H1 (cell line): ENCODE measurements around the gene TMPRSS9. TPM values are rescaled to one million over a fixed set of nuclear protein-coding genes. Genes with fewer than 3 reads are reported as not detected.

Experiments
- CTBP2 ChIP-seq: IDR thresholded peaks from 2 replicates; pipeline ENCODE4 v1.7.0; 2011; ENCODE audit warnings: borderline replicate concordance, mild to moderate bottlenecking, moderate library complexity, mixed read lengths, low read length; ENCODE audit not compliant: insufficient read depth, insufficient read length
- polyA plus RNA-seq, 7 experiments: library from polyadenylated mRNA; depleted of rRNA in 3 of 7; stranded (reverse) in 5 of 7; unstranded in 2 of 7; fragments of >200 nt in 5 of 7; fragments of 200-250 nt in 2 of 7; gene quantifications; 1 replicate in 5 of 7; 2 replicates in 1 of 7; 4 replicates in 1 of 7; pipeline versions ENCODE4 v1.2.1 to v1.2.3, GENCODE V29; 2011 to 2013; ENCODE audit warnings: missing spikeins in 2 of 7, mixed read lengths in 2 of 7
- total RNA-seq: library from RNA; stranded (reverse); fragmentation: NEBNext Ultra II Directional; extraction: Animal tissue kit (Norgen Biotek cat#: 25700); gene quantifications from 2 replicates; pipeline ENCODE4 v1.2.1, GENCODE V29; 2021
- TF ChIP-seq, protein P1 (sequence below): fragments of 300-600 bp; sonication (generic); IDR thresholded peaks from 2 replicates; pipeline ENCODE4 v1.7.1; 2012; ENCODE audit warnings: low read length, moderate library complexity, mild to moderate bottlenecking, inconsistent platforms; ENCODE audit not compliant: insufficient replicate concordance

The TMPRSS9 gene
- total and polyA plus RNA-seq, 2 of the 8 experiments (the other 6 are each of a cell fraction or from before 2014, with no cell fraction given) = 0.15 to 0.19 TPM

DNA sequence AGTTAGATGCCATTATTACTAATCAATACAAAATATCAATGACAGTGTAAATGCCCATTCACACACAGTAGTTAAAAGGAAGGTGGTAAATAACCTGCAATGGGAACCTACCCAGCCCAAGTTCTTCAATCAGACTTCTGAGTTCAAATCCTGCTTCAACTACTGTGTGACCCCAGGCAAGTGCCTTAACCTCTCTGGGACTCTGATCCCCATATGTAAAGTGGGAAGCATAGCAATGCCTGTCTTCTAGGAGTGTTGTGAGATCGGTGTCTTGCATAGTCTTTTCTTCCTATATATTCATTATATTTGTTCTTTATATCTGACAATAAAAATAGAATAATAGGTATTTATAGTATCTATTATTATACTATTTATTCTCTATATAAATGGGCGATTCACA lies 60.4 kb downstream of the TMPRSS9 start (continued):
- TF ChIP-seq, protein P1, sequence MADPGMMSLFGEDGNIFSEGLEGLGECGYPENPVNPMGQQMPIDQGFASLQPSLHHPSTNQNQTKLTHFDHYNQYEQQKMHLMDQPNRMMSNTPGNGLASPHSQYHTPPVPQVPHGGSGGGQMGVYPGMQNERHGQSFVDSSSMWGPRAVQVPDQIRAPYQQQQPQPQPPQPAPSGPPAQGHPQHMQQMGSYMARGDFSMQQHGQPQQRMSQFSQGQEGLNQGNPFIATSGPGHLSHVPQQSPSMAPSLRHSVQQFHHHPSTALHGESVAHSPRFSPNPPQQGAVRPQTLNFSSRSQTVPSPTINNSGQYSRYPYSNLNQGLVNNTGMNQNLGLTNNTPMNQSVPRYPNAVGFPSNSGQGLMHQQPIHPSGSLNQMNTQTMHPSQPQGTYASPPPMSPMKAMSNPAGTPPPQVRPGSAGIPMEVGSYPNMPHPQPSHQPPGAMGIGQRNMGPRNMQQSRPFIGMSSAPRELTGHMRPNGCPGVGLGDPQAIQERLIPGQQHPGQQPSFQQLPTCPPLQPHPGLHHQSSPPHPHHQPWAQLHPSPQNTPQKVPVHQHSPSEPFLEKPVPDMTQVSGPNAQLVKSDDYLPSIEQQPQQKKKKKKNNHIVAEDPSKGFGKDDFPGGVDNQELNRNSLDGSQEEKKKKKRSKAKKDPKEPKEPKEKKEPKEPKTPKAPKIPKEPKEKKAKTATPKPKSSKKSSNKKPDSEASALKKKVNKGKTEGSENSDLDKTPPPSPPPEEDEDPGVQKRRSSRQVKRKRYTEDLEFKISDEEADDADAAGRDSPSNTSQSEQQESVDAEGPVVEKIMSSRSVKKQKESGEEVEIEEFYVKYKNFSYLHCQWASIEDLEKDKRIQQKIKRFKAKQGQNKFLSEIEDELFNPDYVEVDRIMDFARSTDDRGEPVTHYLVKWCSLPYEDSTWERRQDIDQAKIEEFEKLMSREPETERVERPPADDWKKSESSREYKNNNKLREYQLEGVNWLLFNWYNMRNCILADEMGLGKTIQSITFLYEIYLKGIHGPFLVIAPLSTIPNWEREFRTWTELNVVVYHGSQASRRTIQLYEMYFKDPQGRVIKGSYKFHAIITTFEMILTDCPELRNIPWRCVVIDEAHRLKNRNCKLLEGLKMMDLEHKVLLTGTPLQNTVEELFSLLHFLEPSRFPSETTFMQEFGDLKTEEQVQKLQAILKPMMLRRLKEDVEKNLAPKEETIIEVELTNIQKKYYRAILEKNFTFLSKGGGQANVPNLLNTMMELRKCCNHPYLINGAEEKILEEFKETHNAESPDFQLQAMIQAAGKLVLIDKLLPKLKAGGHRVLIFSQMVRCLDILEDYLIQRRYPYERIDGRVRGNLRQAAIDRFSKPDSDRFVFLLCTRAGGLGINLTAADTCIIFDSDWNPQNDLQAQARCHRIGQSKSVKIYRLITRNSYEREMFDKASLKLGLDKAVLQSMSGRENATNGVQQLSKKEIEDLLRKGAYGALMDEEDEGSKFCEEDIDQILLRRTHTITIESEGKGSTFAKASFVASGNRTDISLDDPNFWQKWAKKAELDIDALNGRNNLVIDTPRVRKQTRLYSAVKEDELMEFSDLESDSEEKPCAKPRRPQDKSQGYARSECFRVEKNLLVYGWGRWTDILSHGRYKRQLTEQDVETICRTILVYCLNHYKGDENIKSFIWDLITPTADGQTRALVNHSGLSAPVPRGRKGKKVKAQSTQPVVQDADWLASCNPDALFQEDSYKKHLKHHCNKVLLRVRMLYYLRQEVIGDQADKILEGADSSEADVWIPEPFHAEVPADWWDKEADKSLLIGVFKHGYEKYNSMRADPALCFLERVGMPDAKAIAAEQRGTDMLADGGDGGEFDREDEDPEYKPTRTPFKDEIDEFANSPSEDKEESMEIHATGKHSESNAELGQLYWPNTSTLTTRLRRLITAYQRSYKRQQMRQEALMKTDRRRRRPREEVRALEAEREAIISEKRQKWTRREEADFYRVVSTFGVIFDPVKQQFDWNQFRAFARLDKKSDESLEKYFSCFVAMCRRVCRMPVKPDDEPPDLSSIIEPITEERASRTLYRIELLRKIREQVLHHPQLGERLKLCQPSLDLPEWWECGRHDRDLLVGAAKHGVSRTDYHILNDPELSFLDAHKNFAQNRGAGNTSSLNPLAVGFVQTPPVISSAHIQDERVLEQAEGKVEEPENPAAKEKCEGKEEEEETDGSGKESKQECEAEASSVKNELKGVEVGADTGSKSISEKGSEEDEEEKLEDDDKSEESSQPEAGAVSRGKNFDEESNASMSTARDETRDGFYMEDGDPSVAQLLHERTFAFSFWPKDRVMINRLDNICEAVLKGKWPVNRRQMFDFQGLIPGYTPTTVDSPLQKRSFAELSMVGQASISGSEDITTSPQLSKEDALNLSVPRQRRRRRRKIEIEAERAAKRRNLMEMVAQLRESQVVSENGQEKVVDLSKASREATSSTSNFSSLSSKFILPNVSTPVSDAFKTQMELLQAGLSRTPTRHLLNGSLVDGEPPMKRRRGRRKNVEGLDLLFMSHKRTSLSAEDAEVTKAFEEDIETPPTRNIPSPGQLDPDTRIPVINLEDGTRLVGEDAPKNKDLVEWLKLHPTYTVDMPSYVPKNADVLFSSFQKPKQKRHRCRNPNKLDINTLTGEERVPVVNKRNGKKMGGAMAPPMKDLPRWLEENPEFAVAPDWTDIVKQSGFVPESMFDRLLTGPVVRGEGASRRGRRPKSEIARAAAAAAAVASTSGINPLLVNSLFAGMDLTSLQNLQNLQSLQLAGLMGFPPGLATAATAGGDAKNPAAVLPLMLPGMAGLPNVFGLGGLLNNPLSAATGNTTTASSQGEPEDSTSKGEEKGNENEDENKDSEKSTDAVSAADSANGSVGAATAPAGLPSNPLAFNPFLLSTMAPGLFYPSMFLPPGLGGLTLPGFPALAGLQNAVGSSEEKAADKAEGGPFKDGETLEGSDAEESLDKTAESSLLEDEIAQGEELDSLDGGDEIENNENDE = no peak
- TF ChIP-seq CTBP2 = no peak
